HUES64 (cell line): ENCODE measurements around the gene ACIN1.

ENCODE experiments used
- H3K27ac ChIP-seq: 2 replicates; pipeline ENCODE4 v1.7.0; 2013; ENCODE audit warnings: low read depth, low read length, inconsistent platforms
- H3K27me3 ChIP-seq: 2 replicates; pipeline ENCODE4 v1.6.1; 2013; ENCODE audit warnings: mild to moderate bottlenecking, low read length; ENCODE audit not compliant: insufficient read depth
- H3K36me3 ChIP-seq: 2 replicates; pipeline ENCODE4 v1.6.1; 2013; ENCODE audit warnings: mild to moderate bottlenecking, low read length; ENCODE audit not compliant: insufficient read depth
- H3K4me1 ChIP-seq: 2 replicates; pipeline ENCODE4 v1.6.1; 2013; ENCODE audit warnings: mild to moderate bottlenecking, low read length, moderate library complexity; ENCODE audit not compliant: insufficient read depth
- H3K4me3 ChIP-seq: 2 replicates; pipeline ENCODE4 v1.5.1; 2013; ENCODE audit warnings: mild to moderate bottlenecking, low read length, moderate library complexity
- H3K9ac ChIP-seq: 2 replicates; pipeline ENCODE4 v1.6.1; 2013; ENCODE audit warnings: mild to moderate bottlenecking, low read depth, low read length
- H3K9me3 ChIP-seq: 2 replicates; pipeline ENCODE4 v1.6.1; 2013; ENCODE audit warnings: low read depth, low read length; ENCODE audit not compliant: insufficient read depth
- WGBS: fragments of 150-250, 120-280 bp; methylation state at CpG from one replicate; pipeline ENCODE4 v1.1.7; 2013; ENCODE audit warnings: missing lambda C conversion rate; 5-methylcytosine and 5-hydroxymethylcytosine counted together

ACIN1 gene

DNA sequence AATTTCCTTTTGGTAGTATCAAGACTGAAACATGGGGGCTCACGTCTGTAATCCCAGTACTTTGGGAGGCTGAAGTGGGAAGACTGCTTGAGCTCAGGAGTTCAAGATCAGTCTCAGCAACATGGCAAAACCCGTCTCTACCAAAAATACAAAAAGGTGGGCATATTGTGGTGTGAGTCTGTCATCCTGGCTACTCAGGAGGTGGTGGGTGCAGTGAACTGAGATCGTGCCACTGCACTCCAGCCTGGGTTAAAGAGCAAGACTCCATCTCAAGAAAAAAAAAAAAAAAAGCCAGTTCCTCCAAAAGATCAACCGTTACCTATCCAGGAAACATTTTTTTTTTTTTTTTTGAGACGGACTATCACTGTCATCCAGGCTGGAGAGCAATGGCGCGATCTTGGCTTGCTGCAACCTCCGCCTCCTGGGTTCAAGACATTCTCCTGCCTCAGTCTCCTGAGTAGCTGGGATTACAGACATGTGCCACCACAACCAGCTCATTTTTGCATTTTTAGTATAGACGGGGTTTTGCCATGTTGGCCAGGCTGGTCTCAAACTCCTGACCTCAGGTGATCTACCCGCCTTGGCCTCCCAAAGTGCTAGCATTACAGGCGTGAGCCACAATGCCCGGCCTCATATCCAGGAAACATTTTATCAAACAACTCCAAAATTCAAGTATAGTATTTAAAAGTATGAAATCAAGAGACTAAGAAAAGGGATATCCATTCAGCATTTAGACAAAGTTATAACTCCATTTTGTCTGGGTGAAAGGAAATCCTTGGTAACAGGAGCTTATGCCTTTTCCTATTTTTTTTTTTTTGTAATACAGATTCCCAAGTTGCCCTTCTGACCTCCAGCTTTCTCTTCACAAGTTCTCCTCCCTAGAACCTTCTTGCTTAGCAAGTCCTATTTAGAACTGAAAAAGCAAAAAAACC is 3.4 kb downstream of the ACIN1 start:
- no peak overlapping the region for H3K27ac ChIP-seq
- H3K4me1 ChIP-seq = 0 out of 2 replicates have a peak, but pooled peaks cover 1% of the 10 kb centered on the region
- H3K9me3 ChIP-seq = no peaks in the 10 kb centered on the region
- H3K36me3 ChIP-seq = peaks cover 69% of the 10 kb centered on the region
- H3K27me3 ChIP-seq = no peaks in the 10 kb centered on the region
- no peak overlapping the region for H3K4me3 ChIP-seq
- 87% methylated on average over 12 of the region's 12 CpGs for WGBS
- no peak overlapping the region for H3K9ac ChIP-seq

DNA sequence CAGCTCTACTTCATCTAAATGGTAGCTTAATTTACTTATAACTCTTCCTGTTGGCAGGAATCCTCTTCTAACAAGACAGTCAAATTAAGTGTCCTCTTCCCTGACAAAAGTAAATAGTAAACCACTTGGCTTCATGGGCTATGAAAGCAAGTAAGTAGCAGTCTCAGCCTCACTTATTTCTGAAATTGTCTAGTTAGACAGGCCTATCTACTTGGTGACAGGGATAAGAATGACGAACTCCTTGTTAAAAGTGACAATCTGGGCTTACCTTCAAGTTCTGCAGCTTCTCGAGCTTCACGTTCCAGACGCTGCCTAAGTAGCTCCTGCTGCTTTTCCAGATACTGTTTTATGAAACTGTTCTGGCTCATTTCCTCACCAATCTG is 4.7 kb downstream of the ACIN1 start:
- Histone ChIP-seq H3K4me3 (no peak overlapping the region), H3K9ac (no peak overlapping the region), H3K36me3 (peaks cover 82% of the 10 kb centered on the region), H3K27me3 (no peaks in the 10 kb centered on the region), H3K9me3 (no peaks in the 10 kb centered on the region), H3K4me1 (no peaks in the 10 kb centered on the region), H3K27ac (no peak overlapping the region)
- 92% methylated on average over 4 of the region's 4 CpGs for WGBS

DNA sequence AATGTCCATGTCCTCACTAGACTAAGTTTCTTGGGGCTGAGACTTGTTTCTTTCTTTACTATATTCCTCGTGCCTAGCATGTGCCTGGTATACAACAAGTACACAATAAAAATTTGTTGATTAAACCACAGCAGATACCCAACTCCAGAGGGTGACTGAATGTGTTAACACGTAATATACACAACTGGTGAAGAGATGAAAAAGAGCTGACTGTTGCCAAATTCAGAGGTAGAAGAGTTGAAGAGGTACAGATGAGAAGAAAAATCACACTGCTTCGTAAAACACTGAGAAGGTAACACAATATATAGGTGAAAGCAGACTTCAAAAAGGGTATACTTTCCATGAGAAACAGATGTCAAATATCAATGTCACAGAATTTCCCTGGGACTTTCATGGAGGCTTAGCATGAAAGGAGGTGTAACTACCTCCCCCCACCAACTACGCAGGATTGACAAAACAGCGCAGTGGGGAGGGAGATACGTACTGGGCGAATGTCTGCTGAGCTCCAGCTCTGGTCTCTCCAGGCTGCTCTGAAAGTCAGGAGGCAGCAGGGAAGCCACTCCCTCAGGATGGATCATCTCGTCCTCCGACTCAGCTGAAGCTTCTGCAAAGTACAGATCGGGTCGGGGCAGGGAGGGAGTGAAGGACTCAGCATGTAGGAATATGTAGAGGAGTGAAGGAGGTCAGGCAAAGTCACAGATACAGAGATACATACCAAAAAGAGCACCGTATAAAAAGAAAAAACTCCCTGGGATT is 5.3 kb downstream of the ACIN1 start:
- H3K9me3 ChIP-seq = no peaks in the 10 kb centered on the region
- H3K36me3 ChIP-seq = peaks cover 88% of the 10 kb centered on the region
- H3K27ac ChIP-seq = no peak overlapping the region
- H3K4me1 ChIP-seq = no peaks in the 10 kb centered on the region
- no peaks in the 10 kb centered on the region for H3K27me3 ChIP-seq
- WGBS = 97% methylated on average over 12 of the region's 12 CpGs
- H3K9ac ChIP-seq = no peak overlapping the region
- no peak overlapping the region for H3K4me3 ChIP-seq

DNA sequence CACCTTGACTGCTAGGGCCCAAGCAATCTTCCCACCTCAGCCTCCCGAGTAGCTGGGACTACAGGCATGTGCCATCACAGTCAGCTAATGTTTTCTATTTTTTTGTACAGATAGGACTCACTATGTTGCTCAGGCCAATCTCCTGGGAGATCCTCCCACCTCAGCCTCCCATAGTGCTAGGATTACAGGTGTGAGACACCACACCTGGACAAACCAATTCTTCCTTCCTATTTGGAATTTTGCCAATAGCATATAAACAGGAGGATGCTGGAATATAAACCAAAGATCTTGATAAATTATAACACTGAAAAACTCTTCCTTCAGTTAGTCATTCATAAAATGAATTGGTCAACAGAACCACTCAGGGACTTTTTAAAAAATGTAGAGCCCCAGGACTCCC is 8.4 kb downstream of the ACIN1 start:
- Histone ChIP-seq H3K27ac (no peak overlapping the region), H3K9ac (no peak overlapping the region), H3K9me3 (no peaks in the 10 kb centered on the region), H3K4me1 (no peaks in the 10 kb centered on the region), H3K36me3 (peaks cover 97% of the 10 kb centered on the region), H3K27me3 (no peaks in the 10 kb centered on the region), H3K4me3 (no peak overlapping the region)
- 93% methylated on average over 1 of the region's 1 CpG for WGBS

DNA sequence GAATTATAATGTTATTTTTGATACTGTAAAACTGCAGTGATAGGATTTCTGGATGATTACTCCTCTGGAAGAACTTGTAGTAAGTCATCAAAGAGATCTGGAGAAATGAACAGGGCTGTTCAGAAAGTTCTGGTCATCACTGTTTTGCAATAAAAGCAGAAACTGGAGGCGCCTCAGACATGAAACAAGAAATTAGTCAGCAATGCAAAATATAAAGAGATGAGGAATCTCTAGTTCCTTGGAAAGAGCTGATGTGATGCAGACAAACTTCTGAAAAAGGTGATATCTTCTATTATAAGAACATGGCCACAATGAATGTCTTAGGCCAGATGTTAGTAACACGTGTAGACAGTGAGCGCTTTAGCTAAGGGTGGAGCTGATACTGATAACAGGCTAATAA is 9.5 kb downstream of the ACIN1 start:
- Histone ChIP-seq H3K27ac (no peak overlapping the region), H3K27me3 (no peaks in the 10 kb centered on the region), H3K36me3 (peaks cover 97% of the 10 kb centered on the region), H3K4me1 (no peaks in the 10 kb centered on the region), H3K9me3 (no peaks in the 10 kb centered on the region), H3K9ac (no peak overlapping the region), H3K4me3 (no peak overlapping the region)
- 91% methylated on average over 3 of the region's 3 CpGs for WGBS

DNA sequence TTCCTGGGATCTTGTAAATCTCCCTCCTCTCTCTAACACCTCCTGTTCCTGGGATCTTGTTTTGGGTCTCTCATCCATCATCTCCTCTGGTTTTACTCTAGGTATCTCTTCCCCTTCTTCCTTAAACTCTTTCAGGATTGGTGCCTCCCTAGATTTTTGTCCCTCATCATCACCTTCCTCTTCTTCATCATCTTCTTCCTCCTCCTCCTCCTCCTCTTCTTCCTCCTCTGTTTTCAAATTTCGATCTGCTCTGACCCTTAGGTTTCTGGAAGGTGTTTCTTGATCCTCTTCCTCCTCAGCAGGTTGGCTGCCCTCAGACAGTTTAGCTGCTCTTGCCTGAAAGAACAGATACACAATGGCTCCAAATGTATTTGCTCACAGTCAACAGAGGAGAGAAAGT is 14.5 kb downstream of the ACIN1 start:
- 96% methylated on average over 1 of the region's 1 CpG for WGBS
- Histone ChIP-seq H3K4me3 (no peak overlapping the region), H3K27me3 (no peaks in the 10 kb centered on the region), H3K36me3 (peaks cover 97% of the 10 kb centered on the region), H3K4me1 (no peaks in the 10 kb centered on the region), H3K9me3 (no peaks in the 10 kb centered on the region), H3K9ac (no peak overlapping the region; the same call in 1 of the 2 replicates), H3K27ac (no peak overlapping the region)

DNA sequence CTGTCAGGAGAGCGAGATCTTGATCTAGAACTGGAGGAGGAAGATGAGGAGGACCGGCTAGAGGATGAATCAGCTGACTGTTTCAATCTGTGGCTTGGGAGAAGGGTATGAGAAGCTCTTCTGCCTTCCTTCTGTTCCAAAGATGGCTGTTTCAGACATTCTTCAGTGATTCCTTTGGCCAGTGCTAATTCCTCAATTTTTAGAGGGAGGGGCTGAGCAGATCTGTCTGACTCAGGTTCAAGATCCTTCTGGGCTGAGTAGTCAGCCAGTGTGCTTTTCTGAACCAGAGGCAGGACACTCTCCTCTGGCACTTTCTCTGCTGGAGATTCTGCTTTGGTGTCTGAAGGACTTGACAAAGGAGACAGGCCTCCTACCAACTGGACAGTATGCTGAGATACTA is 15.2 kb downstream of the ACIN1 start:
- H3K4me3 ChIP-seq = no peak overlapping the region
- H3K4me1 ChIP-seq = no peaks in the 10 kb centered on the region
- WGBS = 95% methylated on average over 2 of the region's 2 CpGs
- peaks cover 97% of the 10 kb centered on the region for H3K36me3 ChIP-seq
- H3K9me3 ChIP-seq = no peaks in the 10 kb centered on the region
- no peak overlapping the region for H3K27ac ChIP-seq
- no peaks in the 10 kb centered on the region for H3K27me3 ChIP-seq
- H3K9ac ChIP-seq = no peak overlapping the region

DNA sequence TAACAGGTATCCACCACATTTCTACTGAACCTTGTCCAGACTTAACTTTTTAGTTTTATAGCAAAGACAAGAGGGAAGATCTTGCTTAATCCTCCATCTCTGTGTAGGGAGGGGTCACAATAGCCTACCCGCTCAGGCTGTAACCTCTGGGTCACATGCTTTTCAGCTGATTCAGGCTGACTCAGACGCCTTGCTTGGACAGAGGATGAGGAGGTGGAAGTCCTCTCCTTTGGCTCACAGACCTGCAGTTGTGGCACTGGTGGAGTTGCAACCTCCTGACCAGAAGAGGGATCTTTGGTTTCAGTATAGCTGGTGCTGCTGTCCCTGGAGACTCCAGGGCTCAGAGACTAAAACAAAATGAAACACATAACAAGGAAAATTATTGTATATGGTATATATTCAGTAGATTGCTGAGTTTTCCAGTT is 16.2 kb downstream of the ACIN1 start:
- Histone ChIP-seq H3K36me3 (peaks cover 98% of the 10 kb centered on the region), H3K27me3 (no peaks in the 10 kb centered on the region), H3K4me1 (no peaks in the 10 kb centered on the region), H3K9me3 (no peaks in the 10 kb centered on the region), H3K27ac (no peak overlapping the region), H3K9ac (no peak overlapping the region), H3K4me3 (no peak overlapping the region)
- 71% methylated on average over 2 of the region's 2 CpGs for WGBS

DNA sequence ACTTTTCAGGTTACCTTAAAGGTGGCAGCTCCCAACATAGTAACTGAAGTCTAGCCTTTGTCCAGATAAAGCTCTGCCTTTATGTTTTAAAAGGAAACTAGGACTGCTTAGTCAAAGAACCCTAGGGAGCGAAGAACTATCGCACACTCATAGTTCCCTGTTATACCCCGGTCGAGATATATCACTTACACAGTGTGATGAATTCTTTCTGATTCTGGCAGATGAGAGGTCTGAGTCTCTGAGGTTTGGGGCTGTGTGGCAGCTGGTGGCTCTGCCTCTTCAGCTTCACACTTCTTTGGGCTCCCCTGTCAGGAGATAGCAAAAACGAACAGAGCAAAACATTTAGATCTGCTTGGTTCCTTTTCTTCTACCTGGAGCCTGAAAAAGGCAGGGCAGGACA is 17.0 kb downstream of the ACIN1 start:
- WGBS = 94% methylated on average over 5 of the region's 5 CpGs
- no peak overlapping the region for H3K4me3 ChIP-seq
- H3K9ac ChIP-seq = no peak overlapping the region
- no peaks in the 10 kb centered on the region; the same call in 1 of the 2 replicates for H3K4me1 ChIP-seq
- H3K36me3 ChIP-seq = peaks cover 99% of the 10 kb centered on the region
- no peaks in the 10 kb centered on the region for H3K27me3 ChIP-seq
- H3K9me3 ChIP-seq = no peaks in the 10 kb centered on the region
- no peak overlapping the region for H3K27ac ChIP-seq

DNA sequence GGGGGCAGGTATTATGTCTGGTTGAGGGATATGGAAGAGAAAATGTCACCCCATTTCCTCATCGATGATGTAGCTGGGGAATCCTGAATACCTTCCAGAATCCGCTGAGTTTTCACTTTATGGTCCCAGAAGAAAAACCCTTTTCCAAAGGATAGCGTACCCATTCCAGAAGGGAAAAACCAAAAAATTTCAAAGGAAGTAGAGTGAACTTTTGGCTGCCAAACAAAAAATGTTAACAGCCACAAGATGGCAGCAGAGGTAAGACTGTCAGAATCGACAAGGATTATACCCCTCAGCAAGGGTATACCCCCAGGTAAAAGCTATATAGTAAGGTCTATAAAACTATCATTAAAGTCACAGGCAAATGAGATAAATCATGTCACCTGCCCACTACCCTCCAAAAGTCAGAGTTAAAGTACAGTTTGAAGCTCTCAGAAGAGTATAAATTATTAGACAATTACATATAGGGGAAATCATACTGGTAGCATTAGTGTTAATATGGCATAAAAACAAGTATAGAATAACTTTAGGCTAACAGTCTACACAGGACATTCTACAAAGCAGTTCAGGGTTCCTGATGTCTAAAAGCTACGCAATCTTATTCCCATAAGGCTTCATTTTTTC is 18.0 kb downstream of the ACIN1 start:
- Histone ChIP-seq H3K27ac (no peak overlapping the region), H3K9ac (no peak overlapping the region), H3K9me3 (no peaks in the 10 kb centered on the region), H3K36me3 (peaks cover 99% of the 10 kb centered on the region), H3K27me3 (no peaks in the 10 kb centered on the region), H3K4me1 (peaks cover 10% of the 10 kb centered on the region), H3K4me3 (no peak overlapping the region)
- 78% methylated on average over 5 of the region's 5 CpGs for WGBS

DNA sequence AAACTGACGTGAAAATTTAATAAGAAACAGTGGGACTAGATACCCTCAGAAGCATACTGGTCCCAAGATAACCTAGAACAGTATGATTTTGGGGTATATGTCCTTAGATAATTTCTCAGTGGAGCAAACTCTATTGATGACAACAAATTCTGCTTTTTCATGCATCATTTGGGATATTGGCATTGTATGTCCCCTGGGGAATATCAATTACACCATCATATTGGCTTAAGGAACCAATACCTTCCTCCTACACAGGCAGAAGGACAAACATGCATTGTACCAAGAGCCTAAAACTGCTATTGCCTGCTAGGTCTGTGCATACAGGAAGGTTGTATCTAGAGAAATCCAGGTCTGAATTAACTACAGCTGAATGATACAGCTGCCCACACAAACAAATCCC is 20.0 kb downstream of the ACIN1 start:
- Histone ChIP-seq H3K9me3 (no peaks in the 10 kb centered on the region), H3K4me1 (peaks cover 17% of the 10 kb centered on the region), H3K4me3 (no peak overlapping the region), H3K9ac (no peak overlapping the region), H3K36me3 (peaks cover 79% of the 10 kb centered on the region), H3K27me3 (no peaks in the 10 kb centered on the region), H3K27ac (no peak overlapping the region)
- WGBS = 86% methylated on average over 1 of the region's 1 CpG
